K562 (cell line): ENCODE measurements around the gene HSD17B1. TPM values are rescaled to one million over a fixed set of nuclear protein-coding genes. Genes with fewer than 3 reads are reported as not detected.
A peak's percentile ranks its signal among the peaks of the same experiment; 100 is the strongest.

Experiments
- ATAC-seq: fragments of 200-7000 bp; cut with Tn5 transposase; 3 replicates; pipeline ENCODE4 v1.9.1; 2020; ENCODE audit warnings: moderate library complexity
- BruUV-seq: library from RNA; stranded (reverse); fragments of 400-500 nt; replicated peaks from 2 replicates; lab custom pipeline; 2021; lab: Mats Ljungman, UMichigan
- CTCF ChIA-PET: fragments of 300-600 bp; formaldehyde crosslinking; extraction: SDS; loops from one replicate; lab custom pipeline; 2021; ENCODE audit warnings: low intra/inter-chr PET ratio; lab: Yijun Ruan, JAX
- POLR2A ChIA-PET: fragments of 300-600, 350-650 bp; sonication (Branson Sonifier 250); formaldehyde crosslinking; extraction: SDS; loops from one replicate; lab custom pipeline; 2021; ENCODE audit warnings: antibody characterized with exemption, inconsistent platforms; lab: Yijun Ruan, JAX
- DNase-seq, 4 experiments: peaks; one replicate each; pipeline versions ENCODE4 v3.0.0 to v3.0.0-alpha.2; 2011 to 2018; ENCODE audit warnings: low spot score in 3 of 4, mixed read lengths in 3 of 4; ENCODE audit errors: extremely low read depth in 1 of 4
- FAIRE-seq: peaks from 2 replicates; lab custom pipeline; 2011; peaks lifted over from hg19 to GRCh38; lab: Jason Lieb, UNC
- H2AFZ ChIP-seq: 2 replicates; pipeline ENCODE4 v1.6.0; 2011; ENCODE audit warnings: low read depth, low read length, control low read depth, inconsistent platforms
- H3K27ac ChIP-seq: fragments of 200-600 bp; 3 replicates; pipeline ENCODE4 v1.8.0; 2011; ENCODE audit warnings: low read depth, mild to moderate bottlenecking, control low read depth, inconsistent platforms, low read length, moderate library complexity, mixed read lengths; ENCODE audit errors: extremely low read depth
- H3K27me3 ChIP-seq, 2 experiments: fragments of 300-600 bp in 1 of 2; 2 replicates in 1 of 2; 3 replicates in 1 of 2; pipeline versions ENCODE4 v1.6.0 to v1.8.0; 2011; ENCODE audit warnings: inconsistent platforms in 2 of 2, low read length in 2 of 2, mild to moderate bottlenecking in 1 of 2, mixed read lengths in 1 of 2, moderate library complexity in 1 of 2; ENCODE audit not compliant: control insufficient read depth in 2 of 2, insufficient read depth in 2 of 2
- H3K36me3 ChIP-seq: fragments of 300-600 bp; 3 replicates; pipeline ENCODE4 v1.8.0; 2011; ENCODE audit warnings: mild to moderate bottlenecking, low read length, inconsistent platforms; ENCODE audit not compliant: control insufficient read depth, insufficient read depth
- H3K4me1 ChIP-seq, 2 experiments: fragments of 200-600 bp in 1 of 2; replicated peaks in 1 of 2; 2 replicates in 1 of 2; 3 replicates in 1 of 2; pipeline versions ENCODE4 v1.5.1 to v1.8.0; 2011; ENCODE audit warnings: inconsistent platforms in 2 of 2, low read length in 2 of 2, mild to moderate bottlenecking in 1 of 2, mixed read lengths in 1 of 2, moderate library complexity in 1 of 2; ENCODE audit not compliant: control insufficient read depth in 2 of 2, insufficient read depth in 2 of 2
- H3K4me2 ChIP-seq: 2 replicates; pipeline ENCODE4 v1.6.1; 2011; ENCODE audit warnings: low read length, control low read depth, inconsistent platforms, mixed read lengths; ENCODE audit not compliant: insufficient read depth
- H3K4me3 ChIP-seq: fragments of 200-600 bp; sonication (generic), shearing (Covaris generic); 2 replicates; pipeline ENCODE4 v1.5.1; 2016; ENCODE audit warnings: control low read depth, inconsistent platforms
- H3K79me2 ChIP-seq: fragments of 200-600 bp; 3 replicates; pipeline ENCODE4 v1.8.0; 2011; ENCODE audit warnings: low read length, inconsistent platforms; ENCODE audit not compliant: control insufficient read depth, insufficient read depth
- H3K9ac ChIP-seq, 2 experiments: 2 replicates each; pipeline versions ENCODE4 v1.6.0 to v1.6.1; 2011; ENCODE audit warnings: low read depth in 2 of 2, low read length in 2 of 2, control low read depth in 1 of 2, inconsistent platforms in 1 of 2, mild to moderate bottlenecking in 1 of 2, mixed read lengths in 1 of 2; ENCODE audit not compliant: insufficient read depth in 1 of 2
- H3K9me1 ChIP-seq: one replicate; pipeline ENCODE4 v1.6.0; 2011; ENCODE audit warnings: inconsistent platforms, mild to moderate bottlenecking, low read length, moderate library complexity; ENCODE audit not compliant: control insufficient read depth, insufficient read depth
- H3K9me3 ChIP-seq: replicated peaks from 2 replicates; pipeline ENCODE4 v1.5.1; 2011; ENCODE audit warnings: low read depth, low read length, inconsistent platforms; ENCODE audit not compliant: control insufficient read depth, insufficient read depth
- H4K20me1 ChIP-seq: replicated peaks from 2 replicates; pipeline ENCODE4 v1.6.1; 2011; ENCODE audit warnings: low read length, inconsistent platforms, mixed read lengths; ENCODE audit not compliant: control insufficient read depth, insufficient read depth
- CREM ChIP-seq: IDR thresholded peaks from 2 replicates; pipeline ENCODE4 v1.6.1; 2014; ENCODE audit warnings: antibody characterized with exemption, low read depth
- DLX4 ChIP-seq: fragments of 250-450 bp; sonication (Bioruptor Pico); IDR thresholded peaks from 2 replicates; pipeline ENCODE4 v1.6.1; 2021; ENCODE audit warnings: mild to moderate bottlenecking
- MTF1 ChIP-seq: fragments of 250-450 bp; sonication (Bioruptor Pico); IDR thresholded peaks from 2 replicates; pipeline ENCODE4 v1.9.0; 2021; ENCODE audit warnings: moderate library complexity, mild to moderate bottlenecking, inconsistent platforms, borderline replicate concordance
- POLR2G ChIP-seq: fragments of 200-400 bp; formaldehyde crosslinking; IDR thresholded peaks from 2 replicates; pipeline ENCODE4 v1.6.1; 2017; ENCODE audit warnings: low read depth, mild to moderate bottlenecking, antibody characterized with exemption, low read length, moderate library complexity
- RBM22 ChIP-seq: fragments of 200-400 bp; formaldehyde crosslinking; IDR thresholded peaks from 2 replicates; pipeline ENCODE4 v1.6.1; 2018; ENCODE audit warnings: low read length, low read depth; ENCODE audit not compliant: poor library complexity, severe bottlenecking
- SNIP1 ChIP-seq: fragments of 450-650 bp; IDR thresholded peaks from 2 replicates; pipeline ENCODE4 v1.7.1; 2017; ENCODE audit warnings: low read depth, mild to moderate bottlenecking
- TAF7 ChIP-seq: fragments of 450-650 bp; IDR thresholded peaks from 2 replicates; pipeline ENCODE4 v1.6.1; 2016; ENCODE audit warnings: missing genetic modification characterization, missing compliant biosample characterization
- ZNF668 ChIP-seq: fragments of 250-450 bp; sonication (Bioruptor Pico); IDR thresholded peaks from 2 replicates; pipeline ENCODE4 v1.8.0; 2022; ENCODE audit warnings: mild to moderate bottlenecking, inconsistent platforms
- WGBS: fragments of 100-300 bp; shearing (Covaris generic); methylation state at CpG from one replicate; pipeline ENCODE4 v1.1.6; 2016; ENCODE audit warnings: low coverage, mixed read lengths; ENCODE audit not compliant: insufficient coverage; ENCODE audit errors: missing lambda C conversion rate; 5-methylcytosine and 5-hydroxymethylcytosine counted together
- in situ Hi-C: fragments of 300-500 bp; cut with MboI; formaldehyde crosslinking; loops from 4 replicates; pipeline ENCODE4 v1.15.0; 2018; ENCODE audit warnings: inconsistent platforms, mixed read lengths
- intact Hi-C: fragments of 100-400 bp; cut with micrococcal nuclease; formaldehyde crosslinking; loops from 2 replicates; pipeline ENCODE4 v1.14.2; 2022
- polyA plus RNA-seq, 8 experiments: library from polyadenylated mRNA; depleted of rRNA in 4 of 8; stranded (reverse) in 5 of 8; unstranded in 3 of 8; fragments of >200 nt; fragmentation: Nextera tagmentation in 2 of 8; fragmentation: Illumina TruSeq in 1 of 8; extraction: Ambion mirVana in 2 of 8; extraction: Trizol in 1 of 8; gene quantifications; 2 replicates each; pipeline versions ENCODE4 v1.2.1 to v1.2.3, GENCODE V29; 2011 to 2014; ENCODE audit warnings: inconsistent platforms in 1 of 8, missing spikeins in 1 of 8
- total RNA-seq, 7 experiments: library from RNA; depleted of rRNA in 6 of 7; stranded (reverse); fragments of >200 nt in 6 of 7; fragmentation: Illumina TruSeq in 2 of 7; extraction: Trizol in 2 of 7; gene quantifications; 2 replicates each; pipeline versions ENCODE4 v1.2.1 to v1.2.3, GENCODE V29; 2011 to 2021; ENCODE audit warnings: low replicate concordance in 1 of 7

Gene HSD17B1
- total and polyA plus RNA-seq, 9 of the 15 experiments (the other 6 are each of a cell fraction or from before 2014, with no cell fraction given): 0.55 to 21.1 (median 3.6) TPM

- ATAC-seq (0 out of 3 replicates have a peak, but pooled peaks have one; percentile 6), FAIRE-seq (no peak), DNase-seq (peak in 1 of 4 experiments; percentile 1)
- 90% methylated on average over 16 of the region's 23 CpGs for WGBS
- CTCF ChIA-PET: no interaction called here
- Histone ChIP-seq H3K4me3 (no peak overlapping the region), H3K9me3 (no peaks in the 10 kb centered on the region), H3K9me1 (no peaks in the 10 kb centered on the region), H3K79me2 (no peaks in the 10 kb centered on the region), H3K4me2 (no peak overlapping the region), H4K20me1 (no peaks in the 10 kb centered on the region), H2AFZ (no peak overlapping the region), H3K9ac (peak overlapping the region in 1 of 2 experiments; percentile 45; a peak in 1 of 4 replicates), H3K4me1 (peaks cover 0 to 31% of the 10 kb centered on the region in 2 experiments; a peak in 3 of 5 replicates), H3K36me3 (peaks cover 15% of the 10 kb centered on the region; the same call in 1 of the 3 replicates), H3K27ac (no peak overlapping the region), H3K27me3 (no peaks in the 10 kb centered on the region)
- POLR2A ChIA-PET: interaction anchor here (2.4 kb wide), 1 partner anchor 11 kb away, joined by 10 read pairs; the partner anchor contains the start of gene NAGLU
- in situ Hi-C loops (no loop called here), intact Hi-C loops (no loop called here)
- TF ChIP-seq CREM (no peak), RBM22 (peak; percentile 14), ZNF668 (CRISPR knock-in tag) (no peak), MTF1 (no peak), SNIP1 (no peak), TAF7 (tag) (no peak), POLR2G (peak; percentile 53), DLX4 (CRISPR knock-in tag) (no peak)
- no TSS peak for BruUV-seq
Observed at GRCh38 chr17:42547001-42547461, 5.7 kb upstream of the HSD17B1 start.
